HPDE6-E6E7 (cell line): Measurements from ENCODE around the gene AMT.

Experiments
- DNase-seq: peaks from one replicate; pipeline ENCODE4 v3.0.0; 2011; ENCODE audit warnings: missing footprints; ENCODE audit errors: extremely low spot score

AMT gene

DNA sequence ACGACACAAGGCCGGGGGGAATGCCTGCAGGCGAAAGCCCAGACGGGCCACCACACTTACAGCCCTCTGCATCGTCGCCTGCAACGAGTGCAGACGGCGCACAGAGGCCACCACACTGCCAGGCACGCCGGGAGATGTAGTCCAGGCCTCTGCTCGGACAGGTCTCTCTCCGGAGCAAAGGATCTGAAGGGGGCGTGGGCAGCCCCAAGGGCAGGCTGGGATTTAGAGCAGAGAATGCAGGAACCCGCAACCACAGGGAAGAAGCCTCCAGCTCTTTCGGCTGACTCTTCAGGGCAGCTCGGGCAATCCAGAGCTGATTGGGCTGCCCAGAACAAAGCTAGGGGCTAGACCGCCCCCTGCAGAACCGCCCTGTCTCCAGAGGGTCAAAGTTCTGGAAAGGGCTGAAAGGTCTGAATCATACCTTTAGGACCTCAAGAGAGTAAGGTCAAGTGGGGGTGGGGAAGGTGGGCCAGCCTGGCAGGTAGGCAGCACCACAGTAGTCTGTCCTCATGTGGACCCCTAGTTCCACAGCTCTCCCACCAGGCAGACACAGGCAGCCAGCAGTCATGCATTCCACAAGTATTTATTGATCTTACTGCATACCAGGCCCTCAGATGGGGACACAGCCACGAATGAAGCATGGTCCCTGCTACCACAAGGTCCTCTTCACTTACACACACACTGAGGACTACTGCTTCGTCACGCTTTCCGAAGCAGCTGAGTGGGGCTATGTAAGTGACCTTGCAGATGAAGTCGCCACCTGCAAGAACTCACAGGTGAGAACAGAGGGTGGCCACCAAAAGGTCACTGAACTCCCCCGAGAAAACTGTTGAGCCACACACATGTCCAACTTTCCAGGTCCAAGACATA, at the start of gene AMT:
Gene AMT (minus strand): TSS at position 95 of the 870 bp plus-strand sequence. CDS start 23 bp downstream, at position 72.
- no peak for DNase-seq

DNA sequence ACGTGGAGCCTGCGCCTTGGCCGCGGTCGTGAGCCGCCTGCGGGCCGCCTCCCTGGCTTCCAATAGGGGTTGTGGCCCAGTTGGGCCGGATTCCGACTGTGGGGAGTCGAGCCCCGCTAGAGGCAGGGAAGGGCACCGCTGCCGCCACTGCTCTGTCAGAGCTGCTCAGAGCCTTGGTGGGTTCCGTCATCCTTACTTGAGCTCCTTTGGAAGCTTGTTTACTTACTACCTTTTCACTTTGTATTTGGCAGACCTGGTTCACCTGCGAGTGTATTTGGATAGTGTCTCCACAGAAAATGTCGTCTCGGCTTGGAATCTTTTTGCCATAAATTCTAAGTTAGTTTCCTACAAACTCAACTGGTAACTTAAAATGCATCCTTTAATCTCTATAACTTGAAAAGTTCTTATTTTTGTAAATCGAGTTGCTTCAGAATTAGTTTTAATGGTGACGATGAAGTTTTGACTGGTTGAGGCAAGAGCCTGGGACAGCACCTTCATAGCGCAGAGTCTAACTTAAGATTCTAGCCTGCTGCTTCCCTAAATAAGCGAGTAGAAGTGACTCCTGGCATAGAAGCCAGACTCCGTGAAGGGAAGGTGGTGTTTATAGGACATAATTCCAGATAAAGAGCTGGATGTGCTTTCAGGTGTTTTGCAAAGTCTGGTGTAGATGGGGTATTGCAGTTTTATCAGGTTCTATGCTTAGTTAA, 48.6 kb upstream of the AMT start:
- DNase-seq, result no peak

DNA sequence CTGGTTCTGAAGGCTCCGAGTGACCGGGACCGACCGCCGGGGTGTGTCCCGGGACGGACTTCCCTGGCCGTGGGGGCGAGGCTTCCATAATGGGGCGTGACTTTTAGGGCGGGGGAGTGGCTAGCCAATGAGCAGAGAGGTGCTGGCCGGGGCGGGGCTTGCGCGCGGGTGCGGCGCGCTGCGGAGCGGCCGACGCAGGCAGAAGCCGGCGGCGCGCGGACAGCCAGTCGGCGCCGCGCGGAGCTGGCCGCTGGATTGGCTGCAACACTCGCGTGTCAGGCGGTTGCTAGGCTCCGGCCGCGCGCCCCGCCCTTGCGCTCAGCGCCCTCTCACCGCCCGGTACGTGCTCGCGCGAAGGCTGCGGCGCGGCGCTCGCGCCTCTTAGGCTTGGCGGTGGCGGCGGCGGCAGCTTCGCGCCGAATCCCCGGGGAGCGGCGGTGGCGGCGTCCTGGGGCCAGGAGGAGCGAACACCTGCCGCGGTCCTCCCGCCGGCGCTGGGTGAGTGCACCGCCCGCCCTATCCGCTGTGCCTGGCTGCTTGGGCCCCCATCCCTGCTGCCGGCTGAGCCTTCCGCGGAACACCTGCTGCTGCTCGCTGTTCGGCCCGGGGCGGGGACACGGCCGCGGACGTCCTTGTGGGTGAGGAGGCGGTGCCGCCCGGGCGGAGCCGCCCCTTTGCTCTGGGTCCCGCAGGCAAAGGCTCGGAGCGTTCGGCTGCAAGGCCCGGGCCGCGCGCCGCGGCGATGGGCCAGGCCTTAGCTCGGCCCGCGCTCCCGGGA, 47.9 kb upstream of the AMT start, which contains the start of gene DAG1:
Gene DAG1 (plus strand): TSS at position 332 of the 778 bp plus-strand sequence. CDS start 40,268 bp downstream, outside the sequence.
- DNase-seq, result peak; percentile 66

DNA sequence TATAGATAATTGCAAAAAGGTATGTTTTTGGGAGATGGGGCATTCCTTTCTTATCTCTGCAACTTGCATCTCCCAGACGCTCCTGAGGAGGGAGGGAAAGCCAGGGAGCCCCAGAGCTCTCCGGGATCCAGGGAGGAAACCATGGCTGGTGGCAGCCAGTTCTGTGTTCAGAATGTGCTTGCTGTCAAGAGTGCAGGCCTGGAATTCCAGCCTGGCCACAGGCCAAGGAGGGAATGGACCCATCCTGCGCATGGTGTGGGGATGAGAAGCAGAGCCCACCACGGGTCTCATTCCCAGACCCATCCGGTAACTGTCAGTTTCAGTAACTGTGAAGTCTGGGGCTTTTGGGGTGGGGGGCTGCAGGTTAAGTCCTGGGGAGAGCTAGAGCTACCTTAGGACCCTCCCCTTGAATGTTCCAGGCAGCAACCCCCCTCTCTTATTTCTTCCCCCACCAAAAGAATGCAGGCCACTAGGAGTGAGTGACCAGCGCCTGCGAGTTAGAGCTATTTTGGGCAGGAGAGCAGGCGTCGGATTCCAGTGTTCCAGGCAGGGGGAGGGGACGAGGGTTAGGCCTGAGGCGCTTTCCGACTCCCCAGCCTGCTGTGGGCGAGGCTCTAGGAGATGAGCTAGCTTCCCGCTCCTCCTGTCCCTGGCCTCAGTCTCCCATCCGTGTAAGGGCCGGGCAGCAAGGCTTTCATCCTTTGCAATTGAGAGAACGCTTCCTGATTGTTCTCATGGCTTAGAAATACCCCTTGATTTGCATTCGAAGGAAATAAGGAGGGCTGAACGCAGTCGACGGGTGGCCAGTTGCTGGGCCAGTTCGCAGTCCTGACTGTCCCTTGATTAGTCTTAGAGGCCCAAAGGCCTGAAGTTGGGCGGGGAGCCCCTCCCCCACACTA, 47.0 kb upstream of the AMT start:
- DNase-seq, result no peak

GRCh38 chr3:49466085-49466484, 43.8 kb upstream of the AMT start:
- DNase-seq, result no peak

GRCh38 chr3:49465270-49466034, 43.2 kb upstream of the AMT start:
- DNase-seq, result no peak

GRCh38 chr3:49462222-49462621, 39.9 kb upstream of the AMT start:
- DNase-seq, result no peak

- DNase-seq, result no peak
Observed at GRCh38 chr3:49461443-49462171, 39.3 kb upstream of the AMT start.

- no peak for DNase-seq
Observed at GRCh38 chr3:49460956-49461355, 38.7 kb upstream of the AMT start.

- no peak for DNase-seq
Observed at GRCh38 chr3:49460188-49460890, 38.1 kb upstream of the AMT start.

GRCh38 chr3:49456466-49456865, 34.2 kb upstream of the AMT start:
- no peak for DNase-seq

- DNase-seq, result no peak
Observed at GRCh38 chr3:49454898-49455681, 32.8 kb upstream of the AMT start.

DNA sequence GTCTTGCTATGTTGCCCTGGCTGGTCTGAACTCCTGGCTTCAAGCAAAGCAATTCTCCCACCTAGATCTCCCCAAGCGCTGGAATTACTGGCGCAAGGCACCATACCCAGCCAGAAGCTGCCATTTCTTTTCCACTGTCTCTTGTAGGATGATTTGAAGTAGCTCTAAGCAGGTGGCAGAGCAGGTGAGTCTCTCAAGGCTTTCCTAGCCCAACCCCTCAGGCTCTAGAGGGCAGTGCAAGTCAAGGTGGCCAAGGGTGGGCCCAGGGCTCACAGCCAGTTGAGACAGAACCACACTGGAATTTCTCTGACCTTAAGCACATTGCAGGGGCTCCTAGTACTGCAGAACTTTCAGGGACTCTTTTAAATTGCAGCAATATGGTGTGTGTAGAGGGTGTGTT, 32.2 kb upstream of the AMT start:
- DNase-seq, result no peak

GRCh38 chr3:49453621-49454020, 31.3 kb upstream of the AMT start:
- DNase-seq, result no peak

DNA sequence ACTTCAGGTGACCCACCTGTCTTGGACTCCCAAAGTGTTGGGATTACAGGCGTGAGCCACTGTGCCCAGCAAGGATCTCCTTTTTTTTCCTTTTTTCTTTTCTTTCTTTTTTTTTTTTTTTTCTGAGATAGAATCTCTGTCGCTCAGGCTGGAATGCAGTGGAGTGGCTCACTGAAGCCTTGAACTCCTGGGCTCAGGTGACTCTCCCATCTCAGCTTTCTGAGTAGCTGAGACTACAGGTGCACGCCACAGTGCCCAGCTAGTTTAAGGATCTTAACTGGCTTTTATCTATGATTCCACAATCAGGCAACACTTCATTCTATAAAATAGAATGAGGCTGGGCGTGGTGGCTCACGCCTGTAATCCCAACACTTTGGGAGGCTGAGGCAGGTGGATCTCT, 23.1 kb upstream of the AMT start:
- no peak for DNase-seq

DNA sequence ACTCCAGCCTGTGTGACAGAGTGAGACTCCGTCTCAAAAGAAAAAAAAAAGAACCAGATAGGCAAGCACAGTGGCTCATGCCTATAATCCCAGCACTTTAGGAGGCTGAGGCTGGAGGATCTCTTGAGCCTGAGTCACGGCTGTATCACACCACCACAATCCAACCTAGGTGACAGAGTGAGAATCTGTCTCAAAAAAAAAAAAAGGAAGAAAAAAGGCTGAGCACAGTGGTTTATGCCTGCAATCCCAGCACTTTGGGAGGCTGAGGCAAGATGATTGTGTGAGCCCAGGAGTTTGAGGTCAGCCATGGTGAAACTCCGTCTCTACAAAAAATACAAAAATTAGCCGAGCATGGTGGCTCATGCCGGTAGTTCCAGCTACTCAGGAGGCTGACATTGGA, 12.5 kb upstream of the AMT start:
- DNase-seq, result no peak

DNA sequence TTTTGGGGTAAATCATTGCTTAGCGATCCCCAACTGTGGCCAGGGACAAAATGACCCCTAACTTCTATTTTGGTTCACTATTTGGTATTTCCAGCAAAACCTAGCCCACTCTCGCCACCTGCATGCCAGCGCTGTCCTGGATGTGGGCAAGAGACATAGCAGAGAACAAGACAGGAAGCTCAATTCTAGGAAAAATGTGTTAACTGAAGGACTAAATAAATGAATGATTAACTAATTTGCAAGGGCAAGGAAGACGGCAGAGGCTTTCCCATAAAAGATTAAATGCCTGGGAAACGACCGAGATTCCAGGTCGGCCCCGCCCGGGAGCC, 6.4 kb upstream of the AMT start:
- DNase-seq, result no peak

DNA sequence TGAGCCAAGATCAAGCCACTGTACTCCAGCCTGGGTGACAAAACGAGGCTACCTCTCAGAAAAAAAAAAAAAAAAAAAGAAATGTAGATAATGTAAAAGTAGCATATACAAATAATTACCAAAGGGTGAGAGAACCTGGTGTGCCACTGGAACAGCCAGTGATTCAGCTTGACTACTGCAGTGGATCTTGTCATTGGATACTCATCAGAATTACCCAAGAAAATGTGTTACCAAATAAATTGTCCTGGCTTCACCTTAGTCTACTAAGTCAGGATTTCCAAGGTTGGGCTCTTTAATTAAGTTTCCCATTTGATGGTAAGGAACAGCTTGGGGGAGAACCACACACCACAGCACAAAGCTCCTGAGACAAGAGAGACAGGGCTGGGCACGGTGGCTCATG, 5.3 kb upstream of the AMT start:
- no peak for DNase-seq
